T-cell (primary cell): ENCODE data around the gene PIP4K2B. TPM values are rescaled to one million over a fixed set of nuclear protein-coding genes. Genes with fewer than 3 reads are reported as not detected.
"Not testable (repeated sequence)": the region's sequence is repeated elsewhere in the genome, so short reads cannot be mapped to it uniquely, and the experiment has no call there.

Experiments
- ATAC-seq, 4 experiments: fragments of 200-7000 bp in 3 of 4; fragments of 150-1000 bp in 1 of 4; cut with Tn5 transposase; replicated peaks in 1 of 4; 1 replicate in 3 of 4; 2 replicates in 1 of 4; pipeline ENCODE4 v1.10.0; 2021; ENCODE audit warnings: moderate library complexity in 3 of 4, mild to moderate bottlenecking in 2 of 4, moderate number of reproducible peaks in 1 of 4
- CTCF ChIA-PET, 2 donors: fragments of 300-600 bp; sonication (Branson Sonifier 250); formaldehyde crosslinking; loops; one replicate each; lab custom pipeline; 2022; ENCODE audit warnings: antibody characterized with exemption in 2 of 2; lab: Charles Lee
- POLR2A ChIA-PET, 2 donors: fragments of 300-600 bp; sonication (Branson Sonifier 250); formaldehyde crosslinking; loops; one replicate each; lab custom pipeline; 2022; ENCODE audit warnings: antibody characterized with exemption in 2 of 2; lab: Charles Lee
- DNase-seq, 35 experiments: peaks; one replicate each; pipeline versions ENCODE4 v3.0.0 to v3.0.0-alpha.2; 2013 to 2023
- H3K27ac ChIP-seq: one replicate; pipeline ENCODE4 v1.5.1; 2013; ENCODE audit warnings: low read length
- H3K27me3 ChIP-seq, 2 experiments: replicated peaks in 1 of 2; 1 replicate in 1 of 2; 2 replicates in 1 of 2; pipeline versions ENCODE4 v1.6.1 to v1.7.0; 2013; ENCODE audit warnings: low read length in 1 of 2, mixed read lengths in 1 of 2; ENCODE audit not compliant: control insufficient read depth in 2 of 2, insufficient read depth in 2 of 2; ENCODE audit errors: extremely low read depth in 1 of 2
- H3K36me3 ChIP-seq, 2 donors: 1 replicate in 1 of 2; 2 replicates in 1 of 2; pipeline versions ENCODE4 v1.6.1 to v1.7.0; 2013; ENCODE audit warnings: low read length in 1 of 2; ENCODE audit not compliant: control insufficient read depth in 2 of 2, insufficient read depth in 1 of 2; ENCODE audit errors: extremely low read depth in 1 of 2
- H3K4me1 ChIP-seq, 2 experiments: 1 replicate in 1 of 2; 2 replicates in 1 of 2; pipeline versions ENCODE4 v1.6.1 to v1.7.0; 2013; ENCODE audit warnings: low read length in 2 of 2, mixed read lengths in 1 of 2; ENCODE audit not compliant: insufficient read depth in 2 of 2, control insufficient read depth in 1 of 2; ENCODE audit errors: extremely low read depth in 1 of 2
- H3K4me3 ChIP-seq, 2 donors: 1 replicate in 1 of 2; 2 replicates in 1 of 2; pipeline versions ENCODE4 v1.5.1 to v1.7.0; 2013; ENCODE audit warnings: mild to moderate bottlenecking in 2 of 2, low read length in 1 of 2, moderate library complexity in 1 of 2; ENCODE audit not compliant: control insufficient read depth in 1 of 2; ENCODE audit errors: extremely low read depth in 1 of 2
- H3K9me3 ChIP-seq: 2 replicates; pipeline ENCODE4 v1.7.0; 2013
- H3K27ac Mint-ChIP-seq, 2 donors: one replicate each; pipeline ENCODE4 v1.8.0; 2020 to 2021; ENCODE audit warnings: mild to moderate bottlenecking in 2 of 2, mixed read lengths in 2 of 2
- H3K27me3 Mint-ChIP-seq, 2 donors: one replicate each; pipeline ENCODE4 v1.8.0; 2021 to 2022; ENCODE audit warnings: mixed read lengths in 2 of 2
- H3K36me3 Mint-ChIP-seq: one replicate; pipeline ENCODE4 v1.8.0; 2021; ENCODE audit warnings: mixed read lengths
- H3K4me1 Mint-ChIP-seq, 3 donors: one replicate each; pipeline ENCODE4 v1.8.0; 2020 to 2022; ENCODE audit warnings: mixed read lengths in 3 of 3, mild to moderate bottlenecking in 1 of 3
- H3K4me3 Mint-ChIP-seq, 3 donors: one replicate each; pipeline ENCODE4 v1.8.0; 2020 to 2022; ENCODE audit warnings: mild to moderate bottlenecking in 3 of 3, mixed read lengths in 3 of 3, moderate library complexity in 3 of 3
- H3K9me3 Mint-ChIP-seq, 3 donors: one replicate each; pipeline ENCODE4 v1.8.0; 2020 to 2022; ENCODE audit warnings: mixed read lengths in 3 of 3
- WGBS: methylation state at CpG from one replicate; pipeline ENCODE4 v1.1.5; 2013; ENCODE audit warnings: missing lambda C conversion rate; ENCODE audit not compliant: insufficient coverage; 5-methylcytosine and 5-hydroxymethylcytosine counted together
- total RNA-seq, 35 experiments: library from RNA in 6 of 35; stranded (reverse) in 6 of 35; fragments of 120-200 nt in 1 of 35; gene quantifications; one replicate each; pipeline versions ENCODE4 v1.2.1 to v1.2.4 and lab custom pipeline; 2013 to 2026

Gene PIP4K2B
- total RNA-seq, 5 donors from 2014 or later (not counting 1 experiment from before 2014, with no cell fraction given) = 36.4 to 60.3 (median 52.6) TPM

DNA sequence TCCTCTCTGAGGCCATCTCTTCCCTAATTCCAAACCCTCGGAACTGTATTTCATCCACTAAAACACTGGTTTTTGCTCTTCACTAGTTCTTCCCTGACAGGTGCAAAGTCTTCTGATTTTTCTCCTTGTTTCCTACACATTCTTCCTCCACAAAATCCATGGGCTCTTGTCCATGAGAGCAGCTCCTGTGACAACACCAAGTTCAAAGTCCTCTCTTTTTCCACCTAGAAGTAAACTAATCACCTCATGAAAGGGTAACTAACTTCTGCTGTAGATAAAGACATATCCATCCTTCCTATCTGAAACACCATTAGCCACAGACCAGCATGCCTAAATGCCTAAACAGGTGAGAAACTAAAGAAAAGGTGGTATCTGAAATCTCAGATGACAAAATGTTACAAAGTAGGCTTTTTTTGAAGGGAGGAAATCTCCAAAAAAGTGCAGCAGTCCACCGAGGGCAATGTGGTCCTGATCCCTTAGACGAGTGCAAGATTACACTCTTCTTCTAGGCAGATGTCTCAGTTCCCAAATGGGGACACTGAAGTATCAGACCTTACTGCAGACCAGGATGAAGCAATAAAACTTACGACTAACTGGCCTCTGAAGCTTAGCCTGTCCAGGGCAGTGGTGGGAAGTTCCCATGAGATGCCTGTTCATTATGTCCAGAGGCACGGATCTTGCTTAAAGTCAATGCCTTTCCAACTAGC, 2.8 kb downstream of the PIP4K2B start:
- Mint-ChIP-seq H3K27me3 (no peaks in the 10 kb centered on the region), H3K36me3 (peaks cover 16% of the 10 kb centered on the region), H3K4me1 (peaks cover 55 to 61% (median 60%) of the 10 kb centered on the region in 3 donors), H3K4me3 (peak overlapping the region in 1 of 3 donors; percentile 95), H3K27ac (peak overlapping the region; percentile 91 to 94), H3K9me3 (no peaks in the 10 kb centered on the region)
- POLR2A ChIA-PET = no interaction called here
- Histone ChIP-seq H3K9me3 (no peaks in the 10 kb centered on the region), H3K27me3 (no peaks in the 10 kb centered on the region), H3K4me1 (peaks cover 17 to 22% of the 10 kb centered on the region in 2 experiments), H3K27ac (no peak overlapping the region), H3K36me3 (peaks cover 0 to 16% of the 10 kb centered on the region in 2 donors), H3K4me3 (no peak overlapping the region)
- CTCF ChIA-PET = no interaction called here
- DNase-seq (no peak), ATAC-seq (no peak)
- WGBS = 100% methylated on average over 3 of the region's 5 CpGs

DNA sequence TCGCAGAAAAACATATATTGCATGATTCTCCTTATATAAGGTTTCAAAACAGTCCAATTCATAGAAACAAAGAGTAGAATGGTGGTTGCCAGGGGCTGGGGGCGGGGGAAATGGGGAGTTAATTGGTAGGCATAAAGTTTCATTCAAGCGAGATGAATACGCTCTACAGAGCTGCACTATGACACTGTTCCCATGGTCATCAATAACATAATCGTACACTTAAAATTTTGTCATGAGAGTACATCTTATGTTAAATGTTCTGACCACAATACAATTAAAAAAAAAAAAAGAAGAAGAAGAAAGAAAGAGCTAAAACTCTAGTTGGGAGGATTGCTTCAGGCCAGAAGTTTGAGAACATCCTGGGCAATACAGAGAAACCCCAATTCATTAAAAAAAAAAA, 5.1 kb downstream of the PIP4K2B start:
- ATAC-seq = no peak
- CTCF ChIA-PET = interaction anchor here (0.6 to 0.7 kb wide), 4 partner anchors 18 to 241 kb away, joined by 3 to 4 read pairs (median 3); no protein-coding TSS in a partner anchor
- H3K36me3 ChIP-seq = peaks cover 0 to 16% of the 10 kb centered on the region in 2 donors

DNA sequence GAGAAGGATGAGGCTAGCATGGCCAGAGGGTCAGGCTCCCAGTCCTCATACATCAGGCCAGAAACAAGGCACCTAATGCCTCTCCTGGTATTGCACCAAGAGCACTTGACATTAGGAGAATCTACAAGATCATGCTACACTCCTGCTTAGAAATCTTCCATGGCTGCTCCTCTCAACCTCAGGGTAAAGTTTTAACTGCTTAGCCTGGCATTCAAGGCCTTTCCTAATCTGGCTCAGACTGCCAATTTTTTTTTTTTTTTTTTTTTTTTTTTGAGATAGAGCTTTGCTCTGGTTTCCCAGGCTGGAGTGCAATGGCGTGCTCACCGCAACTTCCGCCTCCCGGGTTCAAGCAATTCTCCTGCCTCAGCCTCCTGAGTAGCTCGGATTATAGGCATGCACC, 8.2 kb downstream of the PIP4K2B start:
- no peaks in the 10 kb centered on the region for H3K27me3 ChIP-seq
- H3K4me3 ChIP-seq = no peak overlapping the region
- Mint-ChIP-seq H3K9me3 (no peaks in the 10 kb centered on the region), H3K4me3 (no peak overlapping the region), H3K4me1 (peaks cover 37 to 40% (median 39%) of the 10 kb centered on the region in 3 donors), H3K27me3 (no peaks in the 10 kb centered on the region), H3K36me3 (peaks cover 15% of the 10 kb centered on the region), H3K27ac (no peak overlapping the region)
- H3K9me3 ChIP-seq = no peaks in the 10 kb centered on the region
- ATAC-seq (no peak), DNase-seq (no peak)
- H3K27ac ChIP-seq = no peak overlapping the region
- WGBS = no CpG with 5 or more reads among the region's 5 CpGs
- peaks cover 0 to 4% of the 10 kb centered on the region in 2 experiments for H3K4me1 ChIP-seq
- H3K36me3 ChIP-seq = peaks cover 5 to 25% of the 10 kb centered on the region in 2 donors
- ChIA-PET CTCF (interaction anchor here in 1 of 2 donors (0.6 kb wide), 1 partner anchor 77 kb away, joined by 6 read pairs; no protein-coding TSS in a partner anchor), POLR2A (interaction anchor here in 1 of 2 donors (0.6 kb wide), 1 partner anchor 29 kb away, joined by 7 read pairs; no protein-coding TSS in a partner anchor)

More for the DNA sequence above, 5.1 kb downstream of the PIP4K2B start:
- Histone ChIP-seq H3K9me3 (no peaks in the 10 kb centered on the region), H3K4me1 (peaks cover 17 to 22% of the 10 kb centered on the region in 2 experiments), H3K27me3 (no peaks in the 10 kb centered on the region), H3K27ac (no peak overlapping the region), H3K4me3 (no peak overlapping the region)
- H3K27ac Mint-ChIP-seq = no peak overlapping the region
- POLR2A ChIA-PET = interaction anchor here (0.6 to 0.7 kb wide), 6 partner anchors 9 to 406 kb away, joined by 3 to 7 read pairs (median 4); partner anchors contain the start of gene RPL19 (in 1 of the 2)
- WGBS = no CpG with 5 or more reads among the region's 5 CpGs
- H3K9me3 Mint-ChIP-seq = no peaks in the 10 kb centered on the region
- no peaks in the 10 kb centered on the region for H3K27me3 Mint-ChIP-seq
- no peak for DNase-seq
- H3K4me1 Mint-ChIP-seq = peaks cover 60% of the 10 kb centered on the region in 3 donors
- peaks cover 14% of the 10 kb centered on the region for H3K36me3 Mint-ChIP-seq
- no peak overlapping the region for H3K4me3 Mint-ChIP-seq

DNA sequence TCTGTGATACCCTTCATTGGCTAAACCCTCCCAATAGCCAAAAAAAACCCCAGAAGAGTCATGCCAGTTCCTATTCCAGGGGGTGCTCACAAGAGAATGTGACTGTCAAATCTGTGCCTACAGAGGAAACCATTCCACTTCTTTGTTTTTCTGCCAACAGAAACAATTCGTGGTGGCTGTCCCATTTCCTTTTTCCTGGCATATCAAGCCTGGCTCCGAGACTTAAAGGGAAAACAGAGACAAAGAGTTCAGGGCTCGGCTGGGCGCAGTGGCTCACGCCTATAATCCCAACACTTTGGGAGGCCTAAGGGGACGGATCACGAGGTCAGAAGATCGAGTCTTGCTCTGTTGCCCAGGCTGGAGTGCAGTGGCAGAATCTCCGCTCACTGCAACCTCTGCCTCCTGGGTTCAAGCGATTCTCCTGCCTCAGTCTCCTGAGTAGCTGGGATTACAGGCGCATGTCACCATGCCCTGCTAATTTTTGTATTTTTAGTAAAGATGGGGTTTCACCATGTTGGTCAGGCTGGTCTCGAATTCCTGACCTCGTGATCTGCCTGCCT, 9.1 kb downstream of the PIP4K2B start:
- POLR2A ChIA-PET, H3K9me3 ChIP-seq, DNase-seq, H3K4me3 Mint-ChIP-seq, H3K27ac ChIP-seq, H3K27me3 ChIP-seq, H3K4me1 ChIP-seq, H3K27ac Mint-ChIP-seq, H3K27me3 Mint-ChIP-seq, H3K9me3 Mint-ChIP-seq, ATAC-seq, CTCF ChIA-PET, H3K4me3 ChIP-seq: not testable (repeated sequence)
- Mint-ChIP-seq H3K4me1 (peaks cover 28 to 31% (median 31%) of the 10 kb centered on the region in 3 donors), H3K36me3 (peaks cover 24% of the 10 kb centered on the region)
- 93% methylated on average over 11 of the region's 13 CpGs for WGBS
- peaks cover 5 to 32% of the 10 kb centered on the region in 2 donors for H3K36me3 ChIP-seq

DNA sequence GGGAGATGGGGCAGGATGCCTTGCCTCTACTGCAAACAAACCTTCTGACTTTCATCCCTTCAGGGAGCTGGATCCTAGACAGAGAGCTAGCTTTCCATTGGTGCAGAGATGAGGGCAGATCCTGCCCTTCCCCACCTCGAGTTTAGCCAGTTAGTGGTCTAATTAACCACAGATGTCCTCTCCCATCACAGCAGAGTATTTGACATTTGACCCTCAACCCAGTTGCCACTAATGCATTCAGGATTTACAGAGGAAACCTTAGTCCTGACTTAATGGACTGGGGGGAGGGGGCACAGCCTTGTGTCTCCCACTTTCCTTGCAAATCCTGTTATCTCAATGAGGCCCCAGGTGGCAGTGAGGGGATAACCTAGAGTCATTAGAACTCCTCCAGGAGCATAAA, 10.2 kb downstream of the PIP4K2B start:
- no peak overlapping the region for H3K4me3 Mint-ChIP-seq
- peaks cover 29% of the 10 kb centered on the region for H3K36me3 Mint-ChIP-seq
- no CpG with 5 or more reads among the region's 1 CpG for WGBS
- CTCF ChIA-PET = interaction anchor here in 1 of 2 donors (0.6 kb wide), 1 partner anchor 386 kb away, joined by 3 read pairs; no protein-coding TSS in a partner anchor
- no peaks in the 10 kb centered on the region for H3K9me3 ChIP-seq
- no peak overlapping the region for H3K27ac ChIP-seq
- no peaks in the 10 kb centered on the region for H3K9me3 Mint-ChIP-seq
- DNase-seq (no peak), ATAC-seq (no peak)
- H3K4me3 ChIP-seq = no peak overlapping the region
- peaks cover 9 to 42% of the 10 kb centered on the region in 2 donors for H3K36me3 ChIP-seq
- H3K4me1 Mint-ChIP-seq = peaks cover 20 to 28% (median 22%) of the 10 kb centered on the region in 3 donors
- no peaks in the 10 kb centered on the region for H3K4me1 ChIP-seq
- no peaks in the 10 kb centered on the region for H3K27me3 ChIP-seq
- POLR2A ChIA-PET = interaction anchor here in 1 of 2 donors (0.7 kb wide), 1 partner anchor 19 kb away, joined by 4 read pairs; no protein-coding TSS in a partner anchor
- no peaks in the 10 kb centered on the region for H3K27me3 Mint-ChIP-seq
- H3K27ac Mint-ChIP-seq = peak overlapping the region in 1 of 2 donors; percentile 11

DNA sequence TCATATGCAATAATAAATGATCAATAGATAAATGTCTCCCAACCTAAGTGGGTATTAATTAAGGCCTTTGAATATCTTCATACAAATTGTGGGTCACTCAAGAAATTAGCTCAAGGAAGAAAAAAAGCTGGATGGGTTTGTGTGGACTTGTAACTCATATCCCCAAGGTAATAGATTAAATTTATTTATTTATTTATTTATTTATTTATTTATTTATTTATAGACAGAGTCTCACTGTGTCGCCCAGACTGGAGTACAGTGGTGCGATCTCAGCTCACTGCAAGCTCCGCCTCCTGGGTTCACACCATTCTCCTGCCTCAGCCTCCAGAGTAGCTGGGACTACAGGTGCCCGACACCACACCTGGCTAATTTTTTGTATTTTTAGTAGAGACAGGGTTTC, 11.4 kb downstream of the PIP4K2B start:
- H3K36me3 ChIP-seq = peaks cover 9 to 46% of the 10 kb centered on the region in 2 donors
- H3K9me3 ChIP-seq, H3K4me3 ChIP-seq, H3K4me1 ChIP-seq, DNase-seq, H3K27ac Mint-ChIP-seq, ATAC-seq, H3K9me3 Mint-ChIP-seq, H3K27ac ChIP-seq, CTCF ChIA-PET, POLR2A ChIA-PET, H3K27me3 ChIP-seq, H3K4me3 Mint-ChIP-seq, H3K27me3 Mint-ChIP-seq: not testable (repeated sequence)
- H3K36me3 Mint-ChIP-seq = peaks cover 30% of the 10 kb centered on the region
- WGBS = no CpG with 5 or more reads among the region's 4 CpGs
- peaks cover 15 to 23% (median 16%) of the 10 kb centered on the region in 3 donors for H3K4me1 Mint-ChIP-seq
